Kidney glomerular epithelial cell (primary cell): ENCODE results near the gene IGFBP4.

Experiments
- DNase-seq: peaks from one replicate; lab custom pipeline; 2025; lab: John Stamatoyannopoulos, UW

The IGFBP4 gene

GRCh38 chr17:40456396-40456951, 13.2 kb downstream of the IGFBP4 start:
- DNase-seq, result no peak

- no peak for DNase-seq
These were observed 14.1 kb downstream of the IGFBP4 start for GRCh38 chr17:40457369-40457768.

GRCh38 chr17:40457964-40458791, 14.9 kb downstream of the IGFBP4 start:
- peak; percentile 81 for DNase-seq

- no peak for DNase-seq
These were observed 15.7 kb downstream of the IGFBP4 start for GRCh38 chr17:40458851-40459482.

GRCh38 chr17:40459636-40460603, 16.7 kb downstream of the IGFBP4 start:
- DNase-seq, result no peak

- no peak for DNase-seq
These were observed 17.3 kb downstream of the IGFBP4 start for GRCh38 chr17:40460604-40460967.

GRCh38 chr17:40460968-40461731, 17.9 kb downstream of the IGFBP4 start:
- no peak for DNase-seq

- no peak for DNase-seq
These were observed 18.6 kb downstream of the IGFBP4 start for GRCh38 chr17:40461732-40462342.

- no peak for DNase-seq
These were observed 19.3 kb downstream of the IGFBP4 start for GRCh38 chr17:40462343-40463121.

- DNase-seq, result no peak
These were observed 19.9 kb downstream of the IGFBP4 start for GRCh38 chr17:40463122-40463550.

- DNase-seq, result no peak
These were observed 21.2 kb downstream of the IGFBP4 start for GRCh38 chr17:40464392-40464855.

- no peak for DNase-seq
These were observed 23.2 kb downstream of the IGFBP4 start for GRCh38 chr17:40466298-40466971.

- DNase-seq, result no peak
These were observed 24.1 kb downstream of the IGFBP4 start for GRCh38 chr17:40467281-40467867.

- DNase-seq, result no peak
These were observed 25.3 kb downstream of the IGFBP4 start for GRCh38 chr17:40468560-40468959.

- DNase-seq, result no peak
These were observed 26.8 kb downstream of the IGFBP4 start for GRCh38 chr17:40469805-40470675.

- DNase-seq, result no peak
These were observed 27.9 kb downstream of the IGFBP4 start for GRCh38 chr17:40470932-40471828.
